Heart left ventricle (tissue), 16 donors: ENCODE results near the gene PDE10A. TPM values are rescaled to one million over a fixed set of nuclear protein-coding genes. Genes with fewer than 3 reads are reported as not detected.
A peak's percentile ranks its signal among the peaks of the same experiment; 100 is the strongest.

Experiments used
- ATAC-seq, 4 donors: fragments of 200-7000 bp; cut with Tn5 transposase; one replicate each; pipeline ENCODE4 v1.9.1; 2020 to 2022; ENCODE audit warnings: moderate library complexity in 4 of 4, mild to moderate bottlenecking in 3 of 4, moderate number of reproducible peaks in 1 of 4
- DNase-seq, 5 donors: peaks; one replicate each; pipeline ENCODE4 v3.0.0-alpha.2; 2020
- H3K27ac ChIP-seq, 12 donors: fragments of 200-600 bp; sonication (generic) in 4 of 12; one replicate each; pipeline versions ENCODE4 v1.5.0 to v1.8.0; 2016 to 2022; ENCODE audit warnings: mild to moderate bottlenecking in 2 of 12
- H3K27me3 ChIP-seq, 9 donors: fragments of 200-600 bp; sonication (generic) in 2 of 9; one replicate each; pipeline versions ENCODE4 v1.5.1 to v1.8.0; 2016 to 2022; ENCODE audit warnings: mild to moderate bottlenecking in 3 of 9
- H3K36me3 ChIP-seq, 9 donors: fragments of 200-600 bp; sonication (generic) in 2 of 9; one replicate each; pipeline versions ENCODE4 v1.5.0 to v1.8.0; 2018 to 2022; ENCODE audit warnings: mild to moderate bottlenecking in 2 of 9
- H3K4me1 ChIP-seq, 12 donors: fragments of 200-600 bp; sonication (generic) in 4 of 12; one replicate each; pipeline versions ENCODE4 v1.5.0 to v1.8.0; 2016 to 2022; ENCODE audit warnings: mild to moderate bottlenecking in 3 of 12
- H3K4me3 ChIP-seq, 12 donors: fragments of 200-600 bp; sonication (generic) in 4 of 12; one replicate each; pipeline versions ENCODE4 v1.5.0 to v1.8.0; 2017 to 2022; ENCODE audit warnings: mild to moderate bottlenecking in 9 of 12, moderate library complexity in 4 of 12
- H3K9me3 ChIP-seq, 12 donors: fragments of 200-600 bp; sonication (generic) in 4 of 12; one replicate each; pipeline versions ENCODE4 v1.5.0 to v1.8.0; 2016 to 2022; ENCODE audit warnings: mild to moderate bottlenecking in 1 of 12
- POLR2A ChIP-seq, 2 donors: fragments of 450-650 bp; IDR thresholded peaks; one replicate each; pipeline ENCODE4 v1.6.1; 2017; ENCODE audit warnings: antibody characterized with exemption in 2 of 2, mild to moderate bottlenecking in 2 of 2, moderate library complexity in 2 of 2
- WGBS, 4 donors: extraction: QIAGEN DNeasy Blood & Tissue Kit in 2 of 4; methylation state at CpG; one replicate each; pipeline versions ENCODE4 v1.1.5 to v1.1.7; 2013 to 2018; 5-methylcytosine and 5-hydroxymethylcytosine counted together
- intact Hi-C, 10 donors: fragments of 100-400 bp; cut with DNase I; formaldehyde crosslinking; loops; one replicate each; pipeline versions ENCODE4 v1.11.1 to v1.14.2; 2022
- polyA plus RNA-seq, 2 donors: library from polyadenylated mRNA; stranded (reverse); fragments of 200-250 nt; gene quantifications; one replicate each; pipeline ENCODE4 v1.2.3, GENCODE V29; 2013
- total RNA-seq, 9 donors: library from RNA; depleted of rRNA in 2 of 9; stranded (reverse); fragments of >200 nt in 2 of 9; fragmentation: NEBNext Ultra II Directional in 3 of 9; extraction: Animal tissue kit (Norgen Biotek cat#: 25700) in 3 of 9; gene quantifications; one replicate each; pipeline versions ENCODE4 v1.1.0 to v1.2.4, GENCODE V29; 2016 to 2023
- TF ChIP-seq, protein P1 (sequence below), 12 donors: fragments of 200-600 bp; sonication (generic) in 4 of 12; IDR thresholded peaks; one replicate each; pipeline versions ENCODE4 v1.5.0 to v1.8.0; 2018 to 2022; ENCODE audit warnings: antibody characterized with exemption in 12 of 12, mild to moderate bottlenecking in 5 of 12
- donor health status: ischemic (EF 13 %, LVEDD 7.1; RV severe dilation, severe dysfunction).
- donor health status: healthy with polysubstance abuse.
- donor health status: DM: no; HTN: yes; CAD: no.
- donor health status: DM: no; HTN: no; CAD: no.
- donor health status: ischemic (EF 25% LVEDD 6.9; RV normal size, moderate dysfunction).
- donor health status: ischemic (EF 25% LVEDD 5.7; RV mildly dilated, moderate dysfunction).
- donor health status: healthy.
- donor health status: DM: yes; HTN: yes; CAD: no.
- donor health status: ischemic (EF 35%, LVEDD 5.7; RV mildly dilated, moderate dysfunction).
- donor health status: nonischemic (EF 11% LVEDD 7.7; RV severe dilation, severe dysfunction).
- donor health status: DM: yes; HTN: yes; CAD: no.
- donor health status: PGD.
- donor health status: ischemic (EF 29% LVEDD 5.4; RV normal size, mild dysfunction).
- donor health status: nonischemic (EF 23%, LVEDD 6.1; RV moderate dilation, normal function).

The PDE10A gene
- total and polyA plus RNA-seq, 11 donors = 4.2 to 22.4 (median 12.8) TPM

DNA sequence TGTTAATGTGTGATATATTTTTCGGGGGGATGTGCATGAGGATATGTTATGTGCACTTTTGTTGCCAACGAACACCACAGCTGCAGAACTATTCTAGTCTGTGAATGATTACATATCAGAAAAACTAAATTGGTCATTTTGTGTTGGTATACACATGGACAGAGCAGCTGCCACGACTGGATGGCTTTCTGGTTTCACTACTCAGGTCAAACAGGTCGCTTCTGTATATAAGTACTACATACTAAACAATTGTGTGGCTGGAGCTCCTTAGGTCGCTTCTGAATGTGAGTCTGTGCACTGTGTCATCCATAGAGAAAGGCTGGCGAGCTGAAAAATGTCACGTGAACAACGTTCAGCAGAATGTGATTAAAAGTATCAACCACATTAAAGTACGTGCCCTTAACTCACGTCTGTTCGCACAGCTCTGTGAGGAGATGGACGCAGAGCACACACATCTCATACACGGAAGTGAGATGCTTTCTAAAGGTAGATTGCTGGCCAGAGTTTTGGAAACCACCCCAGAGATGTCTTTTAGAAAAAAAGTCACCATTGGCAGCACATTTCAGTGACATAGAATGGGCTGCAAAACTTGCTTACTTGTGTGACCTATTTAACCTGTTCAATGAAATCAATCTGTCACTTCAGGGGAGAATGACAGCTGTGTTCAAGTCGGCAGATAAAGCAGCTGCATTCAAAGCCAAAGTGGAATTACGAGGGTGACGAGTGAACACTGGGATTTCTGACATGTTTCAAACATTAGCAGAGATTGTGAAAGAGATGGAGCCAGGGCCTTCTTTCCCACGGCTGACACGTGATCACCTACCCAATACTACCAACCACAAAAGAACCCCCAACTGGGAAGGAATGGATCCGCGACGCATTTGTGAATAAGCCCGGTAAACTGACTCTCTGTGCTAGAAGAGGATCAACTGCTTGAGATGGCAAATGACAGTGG is 176.6 kb downstream of the PDE10A start:
- DNase-seq (peak in 1 of 5 donors; percentile 27), ATAC-seq (peak in 2 of 4 donors; percentile 13 to 56)
- Histone ChIP-seq H3K27ac (no peak overlapping the region), H3K4me3 (no peak overlapping the region), H3K27me3 (no peaks in the 10 kb centered on the region), H3K4me1 (peaks cover 0 to 26% (median 5%) of the 10 kb centered on the region in 12 donors), H3K36me3 (no peaks in the 10 kb centered on the region), H3K9me3 (peaks cover 0 to 16% (median 0%) of the 10 kb centered on the region in 12 donors)
- intact Hi-C loops = no loop called here
- TF ChIP-seq, protein P1, sequence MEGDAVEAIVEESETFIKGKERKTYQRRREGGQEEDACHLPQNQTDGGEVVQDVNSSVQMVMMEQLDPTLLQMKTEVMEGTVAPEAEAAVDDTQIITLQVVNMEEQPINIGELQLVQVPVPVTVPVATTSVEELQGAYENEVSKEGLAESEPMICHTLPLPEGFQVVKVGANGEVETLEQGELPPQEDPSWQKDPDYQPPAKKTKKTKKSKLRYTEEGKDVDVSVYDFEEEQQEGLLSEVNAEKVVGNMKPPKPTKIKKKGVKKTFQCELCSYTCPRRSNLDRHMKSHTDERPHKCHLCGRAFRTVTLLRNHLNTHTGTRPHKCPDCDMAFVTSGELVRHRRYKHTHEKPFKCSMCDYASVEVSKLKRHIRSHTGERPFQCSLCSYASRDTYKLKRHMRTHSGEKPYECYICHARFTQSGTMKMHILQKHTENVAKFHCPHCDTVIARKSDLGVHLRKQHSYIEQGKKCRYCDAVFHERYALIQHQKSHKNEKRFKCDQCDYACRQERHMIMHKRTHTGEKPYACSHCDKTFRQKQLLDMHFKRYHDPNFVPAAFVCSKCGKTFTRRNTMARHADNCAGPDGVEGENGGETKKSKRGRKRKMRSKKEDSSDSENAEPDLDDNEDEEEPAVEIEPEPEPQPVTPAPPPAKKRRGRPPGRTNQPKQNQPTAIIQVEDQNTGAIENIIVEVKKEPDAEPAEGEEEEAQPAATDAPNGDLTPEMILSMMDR (IDR thresholded peaks at IDR 0.05) = no peak
- TF ChIP-seq POLR2A (IDR thresholded peaks at IDR 0.05) = no peak
- 64 to 68% (median 66%) methylated on average over 22 of the region's 22 CpGs for WGBS, 4 donors

DNA sequence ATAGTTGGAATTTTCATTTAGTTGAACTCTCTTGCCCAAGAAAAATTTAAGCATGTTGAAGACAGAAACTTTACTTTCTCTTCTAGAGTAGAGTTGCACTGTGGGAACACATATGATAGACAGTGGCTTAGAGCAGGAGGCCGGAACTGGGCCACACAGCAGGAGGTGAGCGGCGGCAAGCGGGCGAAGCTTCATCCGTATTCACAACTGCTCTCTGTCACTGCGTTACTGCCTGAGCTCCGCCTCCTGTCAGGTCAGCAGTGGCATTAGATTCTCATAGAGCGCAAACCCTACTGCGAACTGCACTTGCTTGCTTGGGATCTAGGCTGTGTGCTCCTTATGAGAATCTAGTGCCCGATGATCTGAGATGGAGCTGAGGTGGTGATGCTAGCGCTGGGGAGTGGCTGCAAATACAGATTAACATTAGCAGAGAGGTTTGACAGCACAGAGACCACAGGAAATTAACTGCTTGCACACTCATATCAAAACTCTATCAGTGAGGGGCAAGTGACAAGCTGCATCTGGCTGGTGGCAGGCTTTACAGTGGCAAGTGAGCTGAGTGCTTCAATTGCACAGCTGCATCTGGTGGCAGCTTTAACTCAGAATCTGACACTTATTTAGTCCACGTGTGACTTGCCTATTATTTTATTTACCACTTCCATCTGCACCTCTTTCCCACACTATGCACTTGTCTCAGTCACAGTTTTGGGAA is 178.7 kb downstream of the PDE10A start:
- TF ChIP-seq, protein P1 (IDR thresholded peaks at IDR 0.05) = no peak
- TF ChIP-seq POLR2A (IDR thresholded peaks at IDR 0.05) = no peak
- Histone ChIP-seq H3K27me3 (no peaks in the 10 kb centered on the region), H3K4me3 (no peak overlapping the region), H3K4me1 (peaks cover 0 to 26% (median 5%) of the 10 kb centered on the region in 12 donors), H3K9me3 (peaks cover 0 to 2% (median 0%) of the 10 kb centered on the region in 12 donors), H3K27ac (no peak overlapping the region), H3K36me3 (no peaks in the 10 kb centered on the region)
- intact Hi-C loops = no loop called here
- ATAC-seq (no peak), DNase-seq (no peak)
- 85 to 93% (median 91%) methylated on average over 13 of the region's 13 CpGs for WGBS, 4 donors

- H3K4me3 ChIP-seq = no peak overlapping the region
- H3K27ac ChIP-seq = no peak overlapping the region
- no peaks in the 10 kb centered on the region for H3K27me3 ChIP-seq
- DNase-seq (no peak), ATAC-seq (no peak)
- H3K9me3 ChIP-seq = no peaks in the 10 kb centered on the region
- no peaks in the 10 kb centered on the region for H3K36me3 ChIP-seq
- TF ChIP-seq POLR2A (IDR thresholded peaks at IDR 0.05) = no peak
- TF ChIP-seq, protein P1 (IDR thresholded peaks at IDR 0.05) = no peak
- 93 to 100% (median 95%) methylated on average over 4 of the region's 4 CpGs for WGBS, 4 donors
- intact Hi-C loops = no loop called here
- H3K4me1 ChIP-seq = peaks cover 0 to 10% (median 2%) of the 10 kb centered on the region in 12 donors
Measured at GRCh38 chr6:165481921-165482320, 181.1 kb downstream of the PDE10A start.

DNA sequence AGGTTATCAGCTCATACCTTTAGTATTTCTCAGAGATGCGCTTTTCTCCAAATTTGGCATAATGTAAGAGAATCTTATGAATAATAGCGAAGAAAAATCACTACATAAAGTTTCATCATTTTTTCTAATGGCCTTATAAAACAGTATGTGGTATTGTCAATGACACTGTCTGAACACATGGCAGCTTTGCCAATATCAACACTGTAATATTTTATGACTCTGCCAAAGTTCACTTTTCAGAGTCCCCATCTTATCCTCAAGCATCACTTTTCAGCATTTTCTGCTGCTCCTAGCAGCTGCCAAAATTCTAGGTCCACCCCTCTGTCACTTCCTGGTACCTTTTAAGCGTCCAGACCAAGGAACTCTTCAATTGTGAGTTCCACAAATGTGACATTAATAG is 182.1 kb downstream of the PDE10A start:
- ATAC-seq (no peak), DNase-seq (no peak)
- peaks cover 0 to 5% (median 0%) of the 10 kb centered on the region in 12 donors for H3K4me1 ChIP-seq
- no peak for TF ChIP-seq POLR2A (IDR thresholded peaks at IDR 0.05)
- TF ChIP-seq, protein P1 (IDR thresholded peaks at IDR 0.05) = no peak
- no peak overlapping the region for H3K27ac ChIP-seq
- H3K4me3 ChIP-seq = no peak overlapping the region
- H3K36me3 ChIP-seq = no peaks in the 10 kb centered on the region
- intact Hi-C loops = no loop called here
- WGBS, 4 donors = 70 to 88% (median 79%) methylated on average over 3 of the region's 3 CpGs
- no peaks in the 10 kb centered on the region for H3K9me3 ChIP-seq
- no peaks in the 10 kb centered on the region for H3K27me3 ChIP-seq
